Measurements from ENCODE around the gene ALX3.

The ALX3 gene

DNA sequence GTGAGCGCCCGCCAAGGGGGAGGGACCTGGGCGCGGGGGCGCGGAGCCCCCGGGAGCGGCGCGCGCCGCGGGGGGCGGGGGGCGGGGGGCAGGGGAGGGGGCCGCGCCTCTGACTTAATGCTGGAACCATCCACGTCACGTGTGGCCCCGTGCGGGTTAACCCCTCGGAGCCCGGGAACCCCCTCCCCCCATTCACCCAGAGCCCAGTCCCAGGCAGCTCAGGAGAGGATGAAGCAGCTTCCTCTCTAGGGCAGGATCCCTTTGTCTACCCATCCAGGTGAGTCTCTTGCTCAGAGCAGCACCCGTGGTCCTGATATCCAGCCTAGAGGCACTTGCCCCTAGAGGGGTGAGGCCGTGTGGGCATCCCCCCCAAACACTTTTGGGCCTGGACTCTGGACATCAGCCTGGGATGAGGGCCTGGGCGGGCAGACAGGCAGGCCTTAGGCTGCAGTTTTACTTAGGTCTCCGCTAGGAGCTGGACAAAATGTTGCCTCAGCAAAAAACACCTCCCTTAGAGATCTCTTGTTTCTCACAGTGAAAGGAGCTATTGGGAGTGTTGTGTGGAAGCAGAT lies at the start of gene ALX3:
Gene ALX3, minus strand, starts transcription at position 2 of the 572 bp plus-strand sequence. CDS start 60 bp downstream, outside the sequence.
- DNase-seq (ENCODE audit: low spot score), result no peak

GRCh38 chr1:110119843-110120242 lies 49.4 kb upstream of the ALX3 start:
- no peak for DNase-seq (ENCODE audit: low spot score)

- DNase-seq (ENCODE audit: low spot score), result no peak
Observed at GRCh38 chr1:110118636-110119396, 48.3 kb upstream of the ALX3 start.

DNA sequence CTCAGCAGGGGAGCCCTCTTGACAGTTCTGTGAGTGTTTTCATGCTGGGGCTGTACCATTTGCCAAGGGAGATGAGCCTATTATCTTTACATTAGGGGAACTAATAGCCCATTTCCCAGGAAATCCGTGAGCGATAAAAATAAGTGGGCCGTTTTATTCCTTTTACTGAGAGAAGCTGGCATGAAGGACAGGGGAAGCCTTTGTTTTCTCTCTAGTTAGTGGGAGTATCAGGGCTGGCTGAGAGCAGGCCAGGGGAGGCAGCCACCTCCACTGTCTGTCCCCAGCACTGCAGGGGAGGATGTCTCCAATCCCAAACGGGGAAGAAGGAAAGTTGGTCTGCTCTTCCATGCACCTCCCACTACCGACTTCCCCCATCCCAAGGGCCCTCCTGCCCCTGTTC lies 44.3 kb upstream of the ALX3 start:
- no peak for DNase-seq (ENCODE audit: low spot score)

DNA sequence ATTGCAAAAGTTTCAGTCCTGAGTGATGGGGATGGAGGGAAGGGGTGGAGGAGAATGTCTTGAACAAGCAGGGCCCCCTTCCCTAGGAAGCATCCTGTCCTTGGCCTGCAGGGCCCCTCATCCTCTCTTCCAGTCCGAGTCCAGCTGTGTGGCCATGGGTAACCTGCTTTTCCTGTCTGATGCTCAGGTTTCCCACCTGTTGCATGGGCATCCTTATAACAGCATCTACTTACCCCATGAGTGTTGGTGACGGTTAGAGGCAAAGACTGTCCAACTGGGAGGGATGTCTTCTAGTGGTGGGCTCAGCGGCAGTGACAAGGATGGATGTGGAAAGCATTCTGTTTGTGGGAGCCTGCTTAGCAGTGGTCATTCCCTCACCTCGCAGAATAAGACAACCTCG lies 43.7 kb upstream of the ALX3 start:
- no peak for DNase-seq (ENCODE audit: low spot score)

GRCh38 chr1:110113551-110113950 lies 43.1 kb upstream of the ALX3 start:
- no peak for DNase-seq (ENCODE audit: low spot score)

- no peak for DNase-seq (ENCODE audit: low spot score)
Observed at GRCh38 chr1:110112656-110113055, 42.2 kb upstream of the ALX3 start.

- DNase-seq (ENCODE audit: low spot score), result no peak
Observed at GRCh38 chr1:110112143-110112542, 41.7 kb upstream of the ALX3 start, which contains the start of gene UBL4B. UBL4B (plus strand) TSS chr1:110112443; CDS start chr1:110112535, 92 bp downstream.

DNA sequence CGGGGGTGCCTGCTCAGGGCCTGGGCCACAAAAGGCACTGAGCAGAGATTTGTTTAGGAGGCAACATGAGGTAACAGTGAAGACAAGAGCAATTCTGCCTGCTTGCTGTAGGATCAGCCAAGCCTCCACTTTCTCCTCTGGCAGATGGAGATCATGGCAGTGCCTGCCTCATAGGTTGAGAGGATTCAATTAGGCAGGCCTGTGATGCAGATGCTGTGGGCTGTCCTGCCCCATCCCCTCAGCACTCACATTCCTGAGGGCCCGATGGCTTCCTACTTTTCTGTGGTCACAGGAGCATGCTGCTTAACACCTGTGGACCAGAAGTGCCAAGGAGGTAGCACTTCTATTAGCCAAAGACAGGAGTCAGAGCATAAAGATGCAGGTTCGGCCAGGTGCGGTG lies 40.6 kb upstream of the ALX3 start:
- DNase-seq (ENCODE audit: low spot score), result no peak

GRCh38 chr1:110107867-110108469 lies 37.5 kb upstream of the ALX3 start:
- DNase-seq (ENCODE audit: low spot score), result no peak

GRCh38 chr1:110106013-110106941 lies 35.8 kb upstream of the ALX3 start:
- peak; percentile 62 for DNase-seq (ENCODE audit: low spot score)

DNA sequence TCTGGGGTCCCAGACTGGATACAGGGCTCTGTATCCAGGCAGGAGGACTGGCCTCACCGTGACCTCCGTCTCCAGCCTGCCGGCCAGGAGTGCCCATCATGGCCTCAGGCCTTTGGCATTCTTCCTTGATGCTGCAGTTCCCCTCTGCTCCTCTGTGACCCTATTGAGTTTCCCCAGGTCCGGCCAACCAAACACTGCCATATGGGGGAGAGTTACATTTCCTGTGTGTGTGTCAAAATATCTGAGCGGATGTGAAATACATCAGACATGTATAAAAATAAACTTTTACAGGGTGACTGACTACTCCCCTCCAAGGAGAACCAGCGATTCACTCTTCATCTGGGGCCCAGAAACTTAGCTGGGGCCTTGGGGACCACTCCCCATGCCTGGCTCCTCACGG lies 31.6 kb upstream of the ALX3 start:
- DNase-seq (ENCODE audit: low spot score), result no peak

GRCh38 chr1:110100335-110100734 lies 29.9 kb upstream of the ALX3 start:
- DNase-seq (ENCODE audit: low spot score), result no peak

GRCh38 chr1:110098222-110099026 lies 28.0 kb upstream of the ALX3 start:
- no peak for DNase-seq (ENCODE audit: low spot score)

DNA sequence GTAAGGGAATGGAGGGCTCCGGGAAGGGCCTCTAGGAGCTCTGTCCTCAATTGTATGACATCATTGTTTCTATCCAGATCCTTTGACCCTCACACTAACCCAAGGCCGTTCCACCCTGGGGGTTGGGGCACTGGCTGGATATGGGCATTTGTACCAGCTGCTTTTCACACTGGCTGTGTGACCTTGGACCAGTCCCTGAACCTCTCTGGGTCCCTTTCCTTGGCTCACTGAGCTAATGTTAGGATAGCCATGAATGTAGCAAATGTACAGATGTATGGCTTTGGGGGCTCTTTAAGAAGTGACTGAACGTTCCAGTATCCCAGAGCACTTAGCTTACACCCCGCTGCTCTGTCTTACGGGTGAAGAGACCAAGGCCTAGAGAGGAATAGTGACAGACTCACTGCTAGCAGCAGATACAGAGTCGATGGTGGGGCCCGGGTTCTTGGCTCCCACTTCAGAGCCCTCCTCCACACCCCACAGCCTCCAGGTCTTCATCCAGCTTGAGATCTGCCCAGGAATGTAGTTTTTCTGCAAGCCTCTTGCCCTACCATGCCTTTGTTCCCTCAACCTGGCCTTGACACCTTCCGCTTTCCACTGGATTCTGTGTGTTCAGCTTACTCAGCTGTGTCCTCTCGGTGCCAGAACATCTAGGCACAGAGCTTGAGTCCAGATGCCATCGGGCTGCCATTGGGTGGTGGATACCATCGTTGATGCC lies 27.2 kb upstream of the ALX3 start:
- DNase-seq (ENCODE audit: low spot score), result no peak

DNA sequence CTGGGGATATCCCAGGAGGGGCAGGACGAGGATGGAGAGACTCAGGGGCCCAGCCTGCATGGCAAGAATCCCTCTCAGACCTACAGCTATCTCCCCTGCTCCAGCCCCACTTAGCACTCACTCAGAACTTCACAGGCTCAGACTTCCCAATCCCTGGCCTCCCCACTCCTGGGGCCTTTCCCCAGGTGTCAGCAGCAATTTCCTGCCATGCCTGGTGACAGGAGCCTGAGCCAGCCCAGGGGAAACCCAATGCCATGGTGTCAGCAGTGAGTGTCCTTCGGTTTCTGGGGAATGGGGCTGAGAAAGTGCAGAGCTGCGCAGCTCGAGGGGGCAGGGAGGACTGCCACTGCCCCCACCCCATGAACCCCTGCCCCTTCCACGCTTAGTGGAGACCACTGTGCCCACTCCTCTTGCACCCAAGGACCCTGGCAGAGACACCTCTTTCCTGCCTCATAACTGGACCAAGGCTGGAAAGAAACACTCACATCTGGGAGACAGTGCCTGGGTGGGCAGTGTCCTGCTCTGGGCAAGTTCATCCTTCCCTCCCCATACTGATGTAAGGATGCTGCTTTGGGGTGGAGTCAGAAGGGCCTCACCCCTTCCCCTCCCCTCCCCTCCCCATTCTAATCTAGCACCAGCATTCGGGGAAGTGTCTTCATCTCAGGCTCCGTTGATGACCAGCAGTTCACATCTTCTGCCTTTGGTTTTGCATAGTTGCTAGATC lies 24.6 kb upstream of the ALX3 start:
- DNase-seq (ENCODE audit: low spot score), result no peak

- DNase-seq (ENCODE audit: low spot score), result no peak
Observed at GRCh38 chr1:110092991-110093390, 22.5 kb upstream of the ALX3 start.

GRCh38 chr1:110091791-110092190 lies 21.3 kb upstream of the ALX3 start:
- no peak for DNase-seq (ENCODE audit: low spot score)

DNA sequence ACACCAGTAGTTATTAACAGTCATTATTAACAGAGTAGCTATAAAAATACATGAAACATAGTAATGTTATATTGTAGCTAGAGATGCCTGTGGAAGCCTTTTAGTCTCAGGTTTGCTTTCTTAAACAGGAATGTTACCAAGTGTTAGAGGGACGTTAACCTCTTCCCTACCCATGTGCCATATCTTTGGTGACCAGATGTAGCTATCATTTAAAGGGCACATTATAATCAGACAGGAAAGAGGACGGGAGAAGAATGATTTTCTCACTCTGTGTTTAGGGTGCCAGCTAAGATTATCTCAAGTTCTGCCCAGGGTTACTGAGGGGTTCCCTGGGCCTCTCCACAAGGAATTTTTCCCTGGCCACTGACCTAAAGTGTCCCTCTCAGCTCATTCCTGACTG lies 20.9 kb upstream of the ALX3 start:
- DNase-seq (ENCODE audit: low spot score), result no peak

All from globus pallidus (tissue), 1 donor.